HG03045 (cell line): Measurements from ENCODE around the gene NISCH.
A peak's percentile ranks its signal among the peaks of the same experiment; 100 is the strongest.

Experiments used
- ATAC-seq: cut with Tn5 transposase; IDR thresholded peaks from one replicate; pipeline ENCODE4 v1.9.1; 2021; ENCODE audit warnings: mild to moderate bottlenecking, moderate library complexity; ENCODE audit not compliant: unreplicated experiment

The NISCH gene

DNA sequence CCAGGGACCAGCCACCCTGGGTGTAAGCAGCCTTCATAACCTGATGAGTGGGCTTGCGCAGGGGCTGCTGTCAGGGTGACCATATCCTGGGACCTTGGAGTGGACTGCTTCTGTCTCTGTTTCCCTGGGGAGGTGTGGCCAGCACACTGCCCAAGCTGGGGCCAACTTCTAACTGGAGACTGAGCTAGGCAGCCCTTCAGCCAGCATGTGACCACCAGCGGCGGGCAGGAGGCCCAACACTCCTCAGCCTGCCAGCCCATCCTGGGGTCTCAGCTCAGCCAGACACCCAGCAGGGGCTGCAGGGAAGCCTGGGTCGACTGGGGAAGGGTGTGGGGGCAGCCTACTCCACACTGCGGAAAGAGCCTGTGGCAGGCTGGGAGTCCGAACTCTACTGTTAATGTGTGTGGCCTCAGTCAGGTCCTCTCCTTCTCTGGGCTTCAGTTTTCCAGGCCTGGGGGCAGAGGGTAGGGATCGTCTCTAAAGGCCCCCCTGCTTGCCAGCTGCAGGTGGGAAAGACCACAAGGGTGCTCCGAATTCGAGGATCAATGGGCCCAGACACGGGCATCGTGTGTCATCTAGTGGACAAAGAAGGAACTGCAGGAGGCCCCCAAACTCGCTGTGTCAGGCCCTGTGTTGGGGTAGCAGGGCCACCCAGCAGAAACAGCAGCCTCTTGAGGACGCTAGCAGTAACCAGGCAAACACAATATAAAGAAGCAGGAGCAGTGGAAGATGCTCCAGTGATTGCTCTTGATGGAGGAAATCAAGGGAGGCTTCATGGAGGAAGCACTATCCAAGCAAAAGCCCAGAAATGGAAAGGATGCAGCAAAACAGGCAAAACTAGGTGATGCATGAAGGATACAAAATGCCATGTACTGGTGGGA is 8.5 kb upstream of the NISCH start:
- no peak for ATAC-seq

DNA sequence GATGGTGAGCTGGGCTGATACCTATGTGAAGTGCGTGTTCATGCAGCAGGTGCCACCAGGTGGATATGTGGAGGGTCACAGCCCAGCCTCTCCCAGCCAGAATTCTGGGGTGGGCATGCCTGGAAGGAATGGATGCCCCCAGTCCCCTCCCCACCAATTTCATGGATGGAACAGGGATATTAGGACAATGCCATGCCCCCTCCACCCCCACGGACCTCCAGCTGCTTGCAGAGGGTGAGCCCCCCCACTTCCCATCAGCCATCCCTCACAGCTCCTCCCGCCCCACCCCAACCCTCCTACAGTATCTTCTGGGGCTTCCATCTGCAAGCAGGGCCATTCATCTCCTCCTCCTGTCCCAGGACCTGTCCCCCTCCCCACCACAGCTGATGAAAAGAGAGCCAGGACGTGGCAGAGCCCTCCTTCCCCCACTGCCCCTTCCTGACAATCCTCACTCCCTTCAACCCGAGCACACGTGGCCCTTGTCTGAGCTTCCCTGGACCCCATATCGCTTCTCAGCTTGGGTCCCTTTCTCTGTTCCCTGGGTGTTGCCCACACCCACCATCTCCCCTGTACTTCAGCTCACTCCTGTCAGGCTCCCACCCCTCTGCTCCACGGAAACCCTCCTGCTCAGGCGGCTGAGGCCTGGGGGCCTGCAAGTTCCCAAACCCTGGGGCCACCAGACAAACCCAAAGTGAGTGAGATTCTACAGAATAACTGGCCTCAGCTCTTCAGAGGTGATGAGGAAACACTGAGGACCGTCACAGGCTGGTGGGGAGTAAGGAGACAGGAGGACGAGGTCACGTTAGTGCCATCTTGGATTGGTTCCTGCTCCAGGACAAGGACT is 7.7 kb upstream of the NISCH start:
- ATAC-seq, result no peak

DNA sequence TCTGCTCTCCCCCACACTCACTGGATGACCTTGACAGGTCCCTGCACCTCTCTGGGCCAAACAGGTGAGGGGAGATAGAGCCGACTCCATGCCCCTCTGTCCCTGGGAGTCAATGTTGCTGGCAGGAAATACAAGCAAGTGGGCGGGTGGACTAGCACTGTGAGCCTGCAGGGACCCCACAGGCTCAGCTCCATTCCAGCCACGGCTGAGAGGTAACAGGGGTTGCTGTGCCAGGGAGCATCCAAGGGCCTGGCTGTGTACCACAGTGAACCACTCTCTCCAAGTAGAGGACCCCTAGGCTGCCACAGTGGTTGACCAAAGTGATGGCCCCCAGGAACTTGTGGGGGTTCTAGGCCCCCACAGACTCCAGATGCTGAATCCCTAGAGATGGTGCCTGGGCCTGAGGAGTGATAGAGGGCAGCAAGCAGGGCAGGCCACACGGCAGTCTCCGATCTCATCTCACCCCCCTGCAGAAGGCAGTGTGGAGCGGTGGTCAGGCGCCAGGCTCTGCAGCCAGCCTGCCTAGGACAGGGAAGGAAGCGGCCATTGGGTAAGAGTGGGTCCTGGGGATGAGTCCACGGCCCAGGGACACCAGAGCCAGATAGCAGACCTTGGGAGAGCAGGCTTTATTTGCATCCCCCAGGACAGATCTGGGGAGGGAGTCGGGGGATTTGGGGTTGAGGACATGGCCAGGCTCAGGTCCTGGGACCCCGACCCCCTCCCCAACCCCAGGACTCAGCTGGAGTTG is 4.7 kb upstream of the NISCH start:
- no peak for ATAC-seq

- no peak for ATAC-seq
Measured at GRCh38 chr3:52451237-52452083, 3.9 kb upstream of the NISCH start.

GRCh38 chr3:52452126-52452525 is 3.3 kb upstream of the NISCH start:
- ATAC-seq, result no peak

GRCh38 chr3:52452570-52453221 is 2.7 kb upstream of the NISCH start:
- no peak for ATAC-seq

GRCh38 chr3:52453496-52454249 is 1.7 kb upstream of the NISCH start, which contains the start of gene TNNC1:
Gene TNNC1 (minus strand): TSS chr3:52454041. CDS start chr3:52454015, 26 bp downstream.
- no peak for ATAC-seq

DNA sequence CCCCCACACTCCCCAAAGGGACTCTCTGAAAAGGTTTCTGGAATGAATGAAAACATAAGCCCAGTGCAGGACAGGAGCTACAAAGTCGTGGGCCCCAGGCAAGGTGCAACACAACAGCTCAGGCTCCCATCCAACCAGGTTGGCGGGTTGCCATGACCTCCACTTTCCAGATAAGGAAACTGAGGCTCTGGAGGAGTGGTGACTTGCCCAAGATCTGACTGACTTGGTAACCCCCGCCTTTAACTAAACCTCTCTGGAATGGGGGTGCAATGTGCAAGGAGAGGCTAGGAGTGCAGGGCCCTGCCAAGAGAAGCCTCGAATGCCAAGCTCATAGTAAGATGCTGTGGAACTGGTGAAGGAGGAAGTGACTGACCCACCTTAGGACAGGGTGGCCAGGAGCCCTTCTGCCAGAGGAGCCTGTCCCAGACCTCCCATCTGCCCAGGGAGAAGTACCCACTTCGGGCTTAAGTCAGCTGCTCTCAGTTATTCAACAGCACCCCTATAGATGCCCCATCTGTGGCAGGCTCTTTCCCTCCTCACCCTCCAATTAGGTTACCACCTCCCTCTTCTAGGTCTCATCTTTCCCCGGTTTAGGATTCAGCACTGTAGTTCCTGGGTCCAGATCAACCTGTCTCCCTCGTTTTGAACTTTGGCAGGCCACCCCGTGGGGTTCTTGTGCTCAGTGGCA is 1.0 kb upstream of the NISCH start:
- no peak for ATAC-seq

DNA sequence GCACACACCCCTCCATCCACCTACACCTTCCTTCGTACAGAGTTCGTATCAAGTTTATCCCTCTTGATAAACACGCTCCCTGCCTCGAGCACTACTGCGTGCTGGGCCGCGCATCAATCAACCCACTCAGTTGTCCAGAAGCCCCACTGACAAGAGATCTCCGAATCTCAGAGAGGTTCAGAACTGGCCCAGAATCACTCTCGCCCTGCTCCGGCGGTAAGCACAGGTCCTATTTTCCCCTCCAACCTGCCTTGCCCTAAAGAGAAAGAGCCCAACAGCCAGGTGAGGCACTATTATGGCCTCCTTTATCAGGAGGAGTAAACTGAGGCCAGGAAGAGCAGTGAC is 494 bp upstream of the NISCH start:
- peak; percentile 7 for ATAC-seq

GRCh38 chr3:52456169-52456799 is 880 bp downstream of the NISCH start:
- ATAC-seq, result no peak

DNA sequence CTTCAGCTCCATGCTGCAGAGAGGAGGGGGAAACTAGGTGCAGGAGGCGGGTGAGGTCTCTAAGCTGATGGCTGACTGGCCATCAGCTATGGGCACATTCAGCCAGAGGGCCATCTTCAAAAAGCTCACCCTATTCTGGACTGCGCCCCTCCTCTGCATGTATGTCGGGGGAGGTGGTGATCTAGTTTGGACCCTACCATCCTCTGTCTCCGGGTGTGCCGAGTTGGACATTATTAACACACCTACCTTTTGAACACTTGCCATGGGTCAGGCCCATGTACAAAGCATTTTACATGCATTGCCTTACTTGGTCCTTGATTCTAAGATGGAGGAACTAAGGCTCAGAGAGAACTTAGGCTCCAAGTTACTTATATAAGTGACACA is 1.4 kb downstream of the NISCH start:
- no peak for ATAC-seq

DNA sequence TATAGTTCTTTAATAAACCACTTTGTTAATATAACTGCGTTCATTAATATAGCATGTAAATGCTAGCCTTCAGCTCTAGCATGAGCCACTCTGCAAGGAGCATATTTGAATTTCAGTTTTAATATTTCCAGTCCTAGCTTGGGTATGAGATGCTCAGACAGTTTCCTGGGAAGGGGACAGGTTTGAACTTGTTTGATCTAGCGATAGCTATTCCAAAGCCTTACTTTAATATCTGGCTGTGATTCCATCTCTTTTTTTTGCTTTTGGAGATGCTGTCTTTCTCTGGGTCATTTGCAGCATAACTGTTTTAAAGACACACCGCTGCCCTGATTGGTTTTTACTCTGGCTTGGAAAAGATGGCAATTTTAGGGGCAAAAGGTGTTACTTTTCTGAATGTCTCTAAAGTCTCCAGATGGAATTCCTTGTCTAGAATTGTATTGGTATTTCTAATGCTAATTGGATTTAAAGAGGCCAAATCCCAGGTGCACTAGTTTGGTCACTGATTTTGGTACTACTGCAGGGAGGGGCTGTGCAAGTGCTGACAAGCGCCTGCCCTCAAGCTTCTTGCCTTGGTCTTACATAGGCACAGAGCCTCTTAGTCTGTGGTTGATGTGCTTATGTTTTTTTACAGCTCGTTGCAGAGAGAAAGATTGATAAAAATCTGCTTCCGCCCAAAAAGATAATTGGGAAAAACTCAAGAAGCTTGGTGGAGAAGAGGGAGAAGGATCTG is 2.8 kb downstream of the NISCH start:
- ATAC-seq, result no peak

DNA sequence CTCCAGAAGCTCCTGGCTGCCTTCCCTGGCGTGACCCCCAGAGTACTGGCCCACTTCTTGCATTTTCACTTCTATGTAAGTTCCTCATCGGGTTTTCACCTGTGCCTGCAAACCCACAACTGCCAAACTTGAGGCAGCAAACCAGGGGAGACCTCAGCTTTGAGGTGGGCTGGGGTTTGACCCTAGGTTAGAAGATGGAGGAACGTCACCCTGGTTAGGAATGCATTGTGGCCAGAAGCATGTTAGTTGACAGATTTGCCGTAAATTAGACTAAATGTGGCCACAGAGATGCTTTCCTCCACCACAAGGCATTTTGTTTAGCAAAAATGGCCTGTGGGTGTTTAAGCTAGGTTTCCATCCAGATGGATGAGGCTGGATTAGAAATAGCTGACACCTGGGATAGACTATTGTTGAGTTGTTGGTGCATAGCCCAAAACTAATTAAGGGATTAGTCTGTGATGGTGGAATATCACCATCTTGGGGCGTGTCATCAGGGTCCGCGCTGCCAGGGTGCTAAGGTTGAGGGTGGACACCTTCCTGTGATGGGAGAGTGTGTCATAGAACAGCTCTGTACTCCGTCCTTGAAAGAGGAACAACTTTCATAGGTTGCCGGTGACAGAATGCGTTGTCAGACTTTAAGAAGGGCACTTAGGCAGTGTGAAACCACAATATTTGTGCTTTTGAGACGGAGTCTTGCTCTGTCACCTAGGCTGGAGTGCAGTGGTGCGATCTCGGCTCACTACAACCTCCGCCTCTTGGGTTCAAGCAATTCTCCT is 3.6 kb downstream of the NISCH start:
- no peak for ATAC-seq

GRCh38 chr3:52461874-52462273 is 6.5 kb downstream of the NISCH start:
- no peak for ATAC-seq

DNA sequence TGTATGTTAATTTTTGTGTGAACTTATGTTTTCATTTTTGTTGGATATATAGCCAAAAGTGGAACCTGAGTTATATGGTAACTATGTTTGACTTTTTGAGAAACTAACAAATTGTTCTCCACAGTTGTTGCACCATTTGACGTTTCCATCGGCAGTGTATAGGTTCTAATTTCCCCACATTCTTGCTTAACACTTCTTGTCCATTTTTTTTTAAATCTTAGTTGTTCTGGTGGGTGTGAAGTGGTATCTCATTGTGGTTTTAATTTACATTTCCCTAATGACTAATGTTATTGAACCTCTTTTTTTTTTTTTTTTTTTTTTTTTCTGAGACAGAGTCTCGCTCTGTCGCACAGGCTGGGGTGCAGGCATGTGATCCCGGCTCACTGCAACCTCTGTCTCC is 8.0 kb downstream of the NISCH start:
- ATAC-seq, result no peak

- ATAC-seq, result no peak
Measured at GRCh38 chr3:52468336-52468735, 12.9 kb downstream of the NISCH start.

GRCh38 chr3:52469001-52469400 is 13.6 kb downstream of the NISCH start:
- ATAC-seq, result no peak
